ENCODE results near the gene SOX15. TPM values are rescaled to one million over a fixed set of nuclear protein-coding genes. Genes with fewer than 3 reads are reported as not detected.
A peak's percentile ranks its signal among the peaks of the same experiment; 100 is the strongest.

Gene SOX15
- total and polyA plus RNA-seq, 12 donors, result 0.29 to 2.4 (median 0.94) TPM; not detected in 2

DNA sequence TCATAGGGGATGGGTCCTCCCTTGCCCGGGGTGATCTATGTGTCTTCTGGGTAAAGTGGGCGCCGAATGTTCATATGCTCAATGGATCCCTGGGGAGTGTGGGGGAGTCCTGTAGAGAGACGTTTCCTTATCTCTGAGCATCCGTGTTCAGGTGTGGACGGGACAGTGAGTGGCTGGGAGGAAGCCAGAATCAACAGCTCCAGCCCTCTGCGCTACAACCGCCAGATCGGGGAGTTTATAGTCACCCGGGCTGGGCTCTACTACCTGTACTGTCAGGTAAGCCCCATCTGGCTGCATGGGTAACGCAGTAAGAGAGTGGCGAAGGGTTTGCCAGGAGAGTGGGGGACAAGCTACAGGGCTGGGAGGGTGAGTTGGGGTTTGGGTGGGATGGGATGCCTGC lies 33.3 kb downstream of the SOX15 start:
- Histone ChIP-seq H3K4me1 (replicated peaks in 1 of 2) (peaks cover 22 to 38% of the 10 kb centered on the region in 2 donors), H3K27ac (peak overlapping the region in 2 of 5 donors; percentile 95 to 97), H3K4me3 (no peak overlapping the region), H3K27me3 (no peaks in the 10 kb centered on the region), H3K9me3 (replicated peaks in 1 of 3) (no peaks in the 10 kb centered on the region), H3K36me3 (replicated peaks in 1 of 2) (no peaks in the 10 kb centered on the region)
- TF ChIP-seq, protein P1, sequence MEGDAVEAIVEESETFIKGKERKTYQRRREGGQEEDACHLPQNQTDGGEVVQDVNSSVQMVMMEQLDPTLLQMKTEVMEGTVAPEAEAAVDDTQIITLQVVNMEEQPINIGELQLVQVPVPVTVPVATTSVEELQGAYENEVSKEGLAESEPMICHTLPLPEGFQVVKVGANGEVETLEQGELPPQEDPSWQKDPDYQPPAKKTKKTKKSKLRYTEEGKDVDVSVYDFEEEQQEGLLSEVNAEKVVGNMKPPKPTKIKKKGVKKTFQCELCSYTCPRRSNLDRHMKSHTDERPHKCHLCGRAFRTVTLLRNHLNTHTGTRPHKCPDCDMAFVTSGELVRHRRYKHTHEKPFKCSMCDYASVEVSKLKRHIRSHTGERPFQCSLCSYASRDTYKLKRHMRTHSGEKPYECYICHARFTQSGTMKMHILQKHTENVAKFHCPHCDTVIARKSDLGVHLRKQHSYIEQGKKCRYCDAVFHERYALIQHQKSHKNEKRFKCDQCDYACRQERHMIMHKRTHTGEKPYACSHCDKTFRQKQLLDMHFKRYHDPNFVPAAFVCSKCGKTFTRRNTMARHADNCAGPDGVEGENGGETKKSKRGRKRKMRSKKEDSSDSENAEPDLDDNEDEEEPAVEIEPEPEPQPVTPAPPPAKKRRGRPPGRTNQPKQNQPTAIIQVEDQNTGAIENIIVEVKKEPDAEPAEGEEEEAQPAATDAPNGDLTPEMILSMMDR (IDR thresholded peaks at IDR 0.05), result no peak
- no peak for TF ChIP-seq POLR2A (IDR thresholded peaks at IDR 0.05)
- intact Hi-C loops (cut with DNase I), result loop anchor here in 1 of 2 donors (10.0 kb wide), 1 partner anchor 202 kb away; the partner anchor contains the start of genes KCTD11 and TMEM95
- 76 to 93% (median 91%) methylated on average over 8 to 12 of the region's 12 CpGs for WGBS, 4 donors
- DNase-seq, result no peak

DNA sequence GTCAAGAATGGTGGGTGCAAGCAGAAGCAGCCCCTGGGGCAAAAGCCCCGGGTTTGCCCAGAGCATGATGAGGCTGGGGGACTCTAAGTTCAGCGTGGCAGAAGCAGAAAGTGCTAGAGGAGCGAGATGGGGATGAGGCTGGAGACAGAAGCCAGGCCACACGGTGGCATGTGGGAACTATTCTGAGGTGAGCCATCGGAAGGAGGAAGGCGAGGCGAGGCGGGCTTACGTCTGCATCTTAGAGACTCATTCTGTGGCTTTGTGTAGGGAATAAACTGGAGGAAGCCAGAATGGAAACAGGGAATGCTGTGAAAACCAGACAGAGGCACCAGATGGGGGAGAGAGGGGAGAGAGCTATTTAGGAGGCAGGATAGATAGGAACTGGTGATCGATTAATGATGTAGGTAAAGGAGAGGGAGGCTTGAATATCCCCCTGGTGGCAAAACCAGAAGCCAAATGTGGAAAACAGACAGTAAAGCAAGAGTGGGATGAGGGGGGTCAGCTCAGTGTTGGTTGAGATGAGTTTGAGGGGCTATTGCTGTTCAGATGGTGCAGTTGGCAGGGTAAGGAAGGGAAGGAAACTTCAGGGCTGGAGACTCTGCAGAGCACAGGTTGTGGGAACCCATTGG lies 34.5 kb downstream of the SOX15 start:
- H3K27ac ChIP-seq, result no peak overlapping the region
- no peaks in the 10 kb centered on the region for H3K36me3 ChIP-seq (replicated peaks in 1 of 2)
- no peaks in the 10 kb centered on the region for H3K27me3 ChIP-seq
- peaks cover 17 to 34% of the 10 kb centered on the region in 2 donors for H3K4me1 ChIP-seq (replicated peaks in 1 of 2)
- H3K9me3 ChIP-seq (replicated peaks in 1 of 3), result no peaks in the 10 kb centered on the region
- WGBS, 4 donors, result 69 to 76% (median 71%) methylated on average over 10 of the region's 10 CpGs
- intact Hi-C loops (cut with DNase I), result loop anchor here in 1 of 2 donors (10.0 kb wide), 1 partner anchor 201 kb away; the partner anchor contains the start of genes KCTD11 and TMEM95
- DNase-seq, result no peak
- H3K4me3 ChIP-seq, result no peak overlapping the region
- no peak for TF ChIP-seq POLR2A (IDR thresholded peaks at IDR 0.05)
- TF ChIP-seq, protein P1 (IDR thresholded peaks at IDR 0.05), result no peak

DNA sequence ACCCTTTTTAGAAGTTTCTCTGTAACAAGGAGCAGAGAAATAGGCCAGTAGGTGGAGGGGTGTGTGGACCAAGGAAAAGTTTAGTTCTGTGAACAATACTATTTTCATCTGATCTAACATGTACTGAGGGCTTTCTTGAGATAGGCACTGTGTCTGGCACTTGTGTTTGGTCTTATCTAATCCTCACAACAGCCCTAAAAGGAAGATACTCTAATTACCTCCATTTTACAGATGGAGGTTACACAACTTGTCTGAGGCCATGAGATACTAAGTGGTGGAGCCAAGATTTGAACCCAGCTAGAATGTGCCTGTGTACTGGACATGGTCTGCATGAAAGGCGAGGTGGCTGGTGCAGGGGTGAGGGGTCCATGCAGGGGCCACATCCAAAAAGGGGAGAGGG lies 36.5 kb downstream of the SOX15 start:
- Histone ChIP-seq H3K4me3 (no peak overlapping the region), H3K9me3 (replicated peaks in 1 of 3) (no peaks in the 10 kb centered on the region), H3K36me3 (replicated peaks in 1 of 2) (no peaks in the 10 kb centered on the region), H3K4me1 (replicated peaks in 1 of 2) (peaks cover 23% of the 10 kb centered on the region in 2 donors), H3K27me3 (no peaks in the 10 kb centered on the region), H3K27ac (peak overlapping the region in 2 of 5 donors; percentile 48 to 56)
- TF ChIP-seq POLR2A (IDR thresholded peaks at IDR 0.05), result no peak
- TF ChIP-seq, protein P1 (IDR thresholded peaks at IDR 0.05), result no peak
- DNase-seq, result no peak
- 88 to 100% (median 90%) methylated on average over 1 of the region's 1 CpG for WGBS, 4 donors
- intact Hi-C loops (cut with DNase I), result loop anchor here in 1 of 2 donors (10.0 kb wide), 1 partner anchor 199 kb away; the partner anchor contains the start of genes KCTD11 and TMEM95

DNA sequence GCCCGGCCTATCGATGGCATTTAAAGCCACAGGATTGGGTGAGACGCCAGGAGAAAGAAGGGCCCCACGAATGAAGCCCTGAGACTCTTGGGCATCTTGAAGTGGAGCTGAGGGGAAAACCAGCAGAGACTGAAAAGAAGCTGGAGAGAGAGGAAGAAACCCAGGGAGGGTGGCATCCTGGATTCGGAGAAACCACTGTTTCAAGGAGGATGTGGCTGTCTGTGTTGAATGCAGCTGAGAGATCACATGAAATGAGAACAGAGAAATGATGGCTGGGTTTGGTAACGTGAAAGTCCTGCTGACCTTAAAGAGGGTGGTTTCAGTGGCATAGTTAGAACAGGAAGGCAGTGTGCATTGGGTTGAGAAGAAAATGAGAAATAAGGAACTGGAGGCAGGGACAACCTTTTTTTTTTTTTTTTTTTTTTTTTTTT lies 37.3 kb downstream of the SOX15 start:
- Histone ChIP-seq H3K27ac (peak overlapping the region in 2 of 5 donors; percentile 47 to 65), H3K36me3 (replicated peaks in 1 of 2) (no peaks in the 10 kb centered on the region), H3K27me3 (no peaks in the 10 kb centered on the region), H3K9me3 (replicated peaks in 1 of 3) (no peaks in the 10 kb centered on the region), H3K4me1 (replicated peaks in 1 of 2) (peaks cover 18 to 20% of the 10 kb centered on the region in 2 donors), H3K4me3 (no peak overlapping the region)
- TF ChIP-seq POLR2A (IDR thresholded peaks at IDR 0.05), result no peak
- TF ChIP-seq, protein P1 (IDR thresholded peaks at IDR 0.05), result no peak
- 72 to 80% (median 75%) methylated on average over 6 of the region's 6 CpGs for WGBS, 4 donors
- DNase-seq, result no peak
- intact Hi-C loops (cut with DNase I), result loop anchor here in 1 of 2 donors (10.0 kb wide), 1 partner anchor 198 kb away; the partner anchor contains the start of genes KCTD11 and TMEM95
